ENCODE results near the gene KANK3.
"Not testable (repeated sequence)": the region's sequence is repeated elsewhere in the genome, so short reads cannot be mapped to it uniquely, and the experiment has no call there.

KANK3 gene

DNA sequence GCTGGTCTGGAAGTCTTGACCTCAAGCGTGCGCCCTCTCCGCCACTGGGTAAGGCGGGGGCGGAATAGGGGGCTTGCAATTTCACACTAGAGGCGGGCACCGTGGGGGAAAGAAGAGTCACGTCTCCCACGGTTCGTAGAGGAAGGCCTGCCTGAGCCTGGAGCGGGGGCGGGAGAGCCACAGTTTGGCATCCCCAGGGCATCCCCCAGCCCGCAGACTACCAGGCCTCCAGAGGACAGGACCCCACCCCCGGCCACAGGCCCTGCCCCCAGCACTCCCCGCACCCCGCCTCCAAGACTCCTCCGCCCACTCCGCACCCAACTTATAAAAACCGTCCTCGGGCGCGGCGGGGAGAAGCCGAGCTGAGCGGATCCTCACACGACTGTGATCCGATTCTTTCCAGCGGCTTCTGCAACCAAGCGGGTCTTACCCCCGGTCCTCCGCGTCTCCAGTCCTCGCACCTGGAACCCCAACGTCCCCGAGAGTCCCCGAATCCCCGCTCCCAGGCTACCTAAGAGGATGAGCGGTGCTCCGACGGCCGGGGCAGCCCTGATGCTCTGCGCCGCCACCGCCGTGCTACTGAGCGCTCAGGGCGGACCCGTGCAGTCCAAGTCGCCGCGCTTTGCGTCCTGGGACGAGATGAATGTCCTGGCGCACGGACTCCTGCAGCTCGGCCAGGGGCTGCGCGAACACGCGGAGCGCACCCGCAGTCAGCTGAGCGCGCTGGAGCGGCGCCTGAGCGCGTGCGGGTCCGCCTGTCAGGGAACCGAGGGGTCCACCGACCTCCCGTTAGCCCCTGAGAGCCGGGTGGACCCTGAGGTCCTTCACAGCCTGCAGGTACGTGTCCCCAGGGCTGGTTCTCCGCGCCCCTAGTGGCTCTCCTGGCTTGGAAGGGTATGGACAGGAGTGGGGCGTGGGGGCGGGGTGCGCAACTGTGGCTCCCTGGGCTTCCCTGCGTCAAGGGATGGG lies 21.0 kb upstream of the KANK3 start, which contains the start of gene ANGPTL4:
Gene ANGPTL4, plus strand, starts transcription at position 353 of the 969 bp plus-strand sequence. Its CDS starts 167 bp downstream, at position 520.
- no peak for FAIRE-seq
- DNase-seq (ENCODE audit: insufficient read length, low spot score), result no peak
- TF ChIP-seq, protein P1, sequence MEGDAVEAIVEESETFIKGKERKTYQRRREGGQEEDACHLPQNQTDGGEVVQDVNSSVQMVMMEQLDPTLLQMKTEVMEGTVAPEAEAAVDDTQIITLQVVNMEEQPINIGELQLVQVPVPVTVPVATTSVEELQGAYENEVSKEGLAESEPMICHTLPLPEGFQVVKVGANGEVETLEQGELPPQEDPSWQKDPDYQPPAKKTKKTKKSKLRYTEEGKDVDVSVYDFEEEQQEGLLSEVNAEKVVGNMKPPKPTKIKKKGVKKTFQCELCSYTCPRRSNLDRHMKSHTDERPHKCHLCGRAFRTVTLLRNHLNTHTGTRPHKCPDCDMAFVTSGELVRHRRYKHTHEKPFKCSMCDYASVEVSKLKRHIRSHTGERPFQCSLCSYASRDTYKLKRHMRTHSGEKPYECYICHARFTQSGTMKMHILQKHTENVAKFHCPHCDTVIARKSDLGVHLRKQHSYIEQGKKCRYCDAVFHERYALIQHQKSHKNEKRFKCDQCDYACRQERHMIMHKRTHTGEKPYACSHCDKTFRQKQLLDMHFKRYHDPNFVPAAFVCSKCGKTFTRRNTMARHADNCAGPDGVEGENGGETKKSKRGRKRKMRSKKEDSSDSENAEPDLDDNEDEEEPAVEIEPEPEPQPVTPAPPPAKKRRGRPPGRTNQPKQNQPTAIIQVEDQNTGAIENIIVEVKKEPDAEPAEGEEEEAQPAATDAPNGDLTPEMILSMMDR (IDR thresholded peaks at IDR 0.05; ENCODE audit: insufficient read depth, missing control alignments), result no peak

- no peak for DNase-seq (ENCODE audit: insufficient read length, low spot score)
- no peak for FAIRE-seq
- TF ChIP-seq, protein P1 (IDR thresholded peaks at IDR 0.05; ENCODE audit: insufficient read depth, missing control alignments), result no peak
Measured at GRCh38 chr19:8361921-8362793, 19.1 kb upstream of the KANK3 start.

GRCh38 chr19:8360196-8360595 lies 17.1 kb upstream of the KANK3 start:
- no peak for FAIRE-seq
- TF ChIP-seq, protein P1 (IDR thresholded peaks at IDR 0.05; ENCODE audit: insufficient read depth, missing control alignments), result no peak
- no peak for DNase-seq (ENCODE audit: insufficient read length, low spot score)

DNA sequence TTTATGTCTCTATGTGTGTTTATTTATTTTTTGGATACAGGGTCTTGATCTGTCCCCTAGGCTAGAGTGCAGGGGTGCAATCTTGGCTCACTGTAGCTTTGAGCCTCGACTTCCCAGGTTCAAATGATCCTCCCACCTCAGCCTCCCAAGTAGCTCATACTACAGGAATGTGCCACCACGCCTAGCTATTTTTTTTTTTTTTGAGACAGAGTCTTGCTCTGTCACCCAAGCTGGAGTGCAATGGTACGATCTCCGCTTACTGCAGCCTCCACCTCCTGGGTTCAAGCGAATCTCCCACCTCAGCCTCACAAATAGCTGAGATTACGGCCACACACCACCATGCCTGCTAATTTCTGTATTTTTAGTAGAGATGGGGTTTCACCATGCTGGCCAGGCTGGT lies 15.9 kb upstream of the KANK3 start:
- FAIRE-seq, result no peak
- DNase-seq (ENCODE audit: insufficient read length, low spot score), result no peak
- TF ChIP-seq, protein P1 (IDR thresholded peaks at IDR 0.05; ENCODE audit: insufficient read depth, missing control alignments), result no peak

- TF ChIP-seq, protein P1 (IDR thresholded peaks at IDR 0.05; ENCODE audit: insufficient read depth, missing control alignments), result no peak
- no peak for DNase-seq (ENCODE audit: insufficient read length, low spot score)
- no peak for FAIRE-seq
Measured at GRCh38 chr19:8357007-8357521, 14.0 kb upstream of the KANK3 start.

DNA sequence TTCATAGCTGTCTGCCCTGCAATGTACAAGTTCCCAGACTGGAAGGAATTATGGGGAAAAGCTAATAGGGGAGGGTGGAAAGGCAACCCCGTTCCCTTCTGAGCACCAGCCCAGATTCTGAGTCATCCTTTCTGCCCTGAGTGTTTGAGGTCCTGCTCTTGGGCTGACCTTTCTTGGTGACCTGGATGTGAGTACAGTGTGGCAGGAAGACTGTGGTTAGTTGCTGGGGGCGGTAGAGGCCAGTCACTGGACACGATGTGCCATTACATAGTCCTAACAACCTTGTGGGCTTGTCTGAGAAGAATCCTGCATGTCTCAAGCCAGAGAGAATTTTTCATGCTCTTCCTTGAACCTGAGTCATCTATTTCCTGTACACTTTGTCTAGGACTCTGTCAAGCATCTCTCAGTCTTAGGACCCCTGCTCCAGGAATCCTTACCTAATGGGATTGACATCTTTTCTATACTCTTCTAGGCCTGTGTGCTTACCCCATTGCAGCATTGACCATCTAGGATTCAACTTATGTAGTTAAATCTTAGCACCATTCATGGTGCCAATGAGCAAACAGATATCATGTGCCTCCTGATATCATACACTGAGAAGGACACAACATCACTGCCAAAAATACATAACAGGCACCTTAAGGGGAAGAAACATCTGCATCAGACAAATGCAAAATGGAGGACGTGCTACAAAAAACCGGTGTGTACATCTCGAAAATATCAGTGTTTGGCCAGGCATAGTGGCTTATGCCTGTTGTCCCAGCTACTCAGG lies 12.8 kb upstream of the KANK3 start:
- FAIRE-seq, result no peak

GRCh38 chr19:8352845-8353244 lies 9.8 kb upstream of the KANK3 start:
- not testable (repeated sequence) for FAIRE-seq; DNase-seq (ENCODE audit: insufficient read length, low spot score)

More for the DNA sequence above, 12.8 kb upstream of the KANK3 start:
- TF ChIP-seq, protein P1 (IDR thresholded peaks at IDR 0.05; ENCODE audit: insufficient read depth, missing control alignments), result no peak
- DNase-seq (ENCODE audit: insufficient read length, low spot score), result no peak

Measured in D721Med (cell line).